Right ventricle myocardium inferior (tissue), 1 donor: ENCODE results near the gene TRPM3. TPM values are rescaled to one million over a fixed set of nuclear protein-coding genes. Genes with fewer than 3 reads are reported as not detected.

ENCODE experiments used
- ATAC-seq: fragments of 200-7000 bp; cut with Tn5 transposase; one replicate; pipeline ENCODE4 v1.9.1; 2020; ENCODE audit warnings: mild to moderate bottlenecking, moderate library complexity
- DNase-seq: peaks from one replicate; pipeline ENCODE4 v3.0.0; 2021; ENCODE audit errors: missing footprints
- intact Hi-C: fragments of 100-400 bp; cut with DNase I; formaldehyde crosslinking; loops from one replicate; pipeline ENCODE4 v1.11.0; 2022
- total RNA-seq: library from RNA; stranded (reverse); fragmentation: NEBNext Ultra II Directional; extraction: Animal tissue kit (Norgen Biotek cat#: 25700); gene quantifications from one replicate; pipeline ENCODE4 v1.2.1, GENCODE V29; 2021
- donor health status: DM: no; HTN: yes; CAD: no; lungs with severe emphysema.

The TRPM3 gene
- total RNA-seq, 1 donor from 2014 or later, result not detected

DNA sequence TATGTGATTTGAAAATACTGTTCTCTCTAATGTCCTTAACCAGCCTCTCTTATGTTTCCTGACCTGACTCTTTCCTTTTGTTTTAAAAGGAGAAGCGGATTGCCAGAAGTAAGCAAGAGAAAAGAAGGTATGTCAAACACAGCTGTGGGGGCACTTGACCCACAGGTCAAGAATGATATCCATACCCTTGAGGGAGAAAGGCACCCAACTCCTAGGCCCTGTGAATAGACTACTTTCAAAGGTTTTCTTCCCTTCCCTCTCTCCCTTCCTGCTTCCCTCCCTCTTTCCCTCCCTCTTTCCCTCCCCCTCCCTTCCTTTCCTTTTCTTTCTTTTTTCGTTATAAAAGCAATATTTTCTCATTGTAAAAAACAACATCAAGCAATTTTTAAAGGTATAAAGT lies 306.8 kb downstream of the TRPM3 start:
- ATAC-seq (no peak), DNase-seq (no peak)
- intact Hi-C loops, result no loop called here

DNA sequence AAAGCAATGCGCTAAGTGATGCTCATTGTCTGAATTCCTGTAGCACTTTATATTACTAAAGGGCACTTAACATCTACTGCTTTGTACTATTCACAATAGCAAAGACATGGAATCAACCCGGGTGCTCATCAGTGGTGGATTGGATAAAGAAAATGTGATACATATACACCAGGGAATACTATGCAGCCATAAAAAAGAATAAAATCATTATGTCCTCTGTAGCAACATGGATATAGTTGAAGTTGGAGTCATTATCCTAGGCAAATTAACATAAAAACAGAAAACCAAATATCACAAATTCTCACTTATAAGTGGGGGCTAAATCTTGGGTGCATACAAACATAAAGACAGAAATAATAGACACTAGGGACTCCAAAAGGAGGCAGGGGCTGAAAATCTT lies 308.3 kb downstream of the TRPM3 start:
- ATAC-seq (no peak), DNase-seq (no peak)
- intact Hi-C loops, result no loop called here

DNA sequence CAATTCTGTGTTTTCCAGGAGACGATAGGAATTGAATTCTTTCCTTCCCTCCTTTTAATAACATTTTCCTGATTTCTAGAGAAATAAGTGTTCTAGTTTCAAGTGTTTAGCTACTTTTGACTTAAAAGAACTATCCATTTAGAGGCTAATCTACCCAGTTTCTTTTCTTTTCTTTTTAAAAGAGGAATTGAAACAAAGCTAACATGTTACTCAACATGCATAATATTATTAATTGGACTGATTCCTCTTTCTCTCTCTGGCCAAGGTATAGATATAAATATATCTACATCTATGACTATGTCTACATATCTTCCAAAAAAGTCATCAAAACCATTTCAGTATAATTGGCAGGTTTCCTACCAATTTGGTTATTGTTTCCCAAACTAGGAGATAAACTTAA lies 309.8 kb downstream of the TRPM3 start:
- ATAC-seq (no peak), DNase-seq (no peak)
- intact Hi-C loops, result no loop called here

DNA sequence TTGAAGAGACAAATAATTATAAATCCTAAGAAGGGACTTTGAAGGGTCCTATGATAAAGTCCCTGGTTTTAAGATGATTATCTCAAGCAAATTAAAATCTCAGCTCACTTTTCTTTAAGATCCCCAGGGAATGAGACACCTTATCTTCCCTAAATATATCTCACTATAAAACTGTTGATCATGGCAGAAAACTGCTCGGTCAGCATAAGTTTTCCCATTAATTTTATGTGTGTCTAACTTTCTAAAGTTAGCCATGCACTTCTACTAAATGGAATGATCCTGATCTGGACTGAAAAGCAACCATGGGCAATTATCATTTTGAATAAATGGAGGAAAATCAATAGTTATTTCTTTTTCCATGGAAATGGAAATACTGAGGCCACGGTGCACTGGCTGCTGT lies 314.5 kb downstream of the TRPM3 start:
- intact Hi-C loops, result no loop called here
- no peak for ATAC-seq

DNA sequence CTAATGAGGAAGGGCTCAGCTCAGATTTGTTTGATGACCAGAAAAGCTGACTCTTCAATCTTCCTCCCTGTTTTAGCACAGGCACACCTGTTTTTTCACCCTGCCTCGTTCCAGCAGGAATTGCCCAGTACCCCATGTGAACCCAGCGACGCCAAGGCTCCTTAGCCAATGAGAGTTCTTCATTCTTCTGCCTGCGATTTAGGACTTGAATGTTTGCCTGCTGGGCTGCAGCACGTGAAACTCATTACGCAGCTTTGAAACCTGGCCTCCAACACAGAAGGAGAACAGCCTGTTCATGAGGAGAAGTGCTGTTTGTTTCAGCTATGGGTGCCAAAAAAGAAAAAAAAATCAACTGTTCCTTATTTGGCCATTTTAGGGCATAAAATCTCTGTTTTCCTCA lies 315.5 kb downstream of the TRPM3 start:
- no peak for DNase-seq
- no peak for ATAC-seq
- intact Hi-C loops, result no loop called here

More for the DNA sequence above, 314.5 kb downstream of the TRPM3 start:
- DNase-seq, result no peak

DNA sequence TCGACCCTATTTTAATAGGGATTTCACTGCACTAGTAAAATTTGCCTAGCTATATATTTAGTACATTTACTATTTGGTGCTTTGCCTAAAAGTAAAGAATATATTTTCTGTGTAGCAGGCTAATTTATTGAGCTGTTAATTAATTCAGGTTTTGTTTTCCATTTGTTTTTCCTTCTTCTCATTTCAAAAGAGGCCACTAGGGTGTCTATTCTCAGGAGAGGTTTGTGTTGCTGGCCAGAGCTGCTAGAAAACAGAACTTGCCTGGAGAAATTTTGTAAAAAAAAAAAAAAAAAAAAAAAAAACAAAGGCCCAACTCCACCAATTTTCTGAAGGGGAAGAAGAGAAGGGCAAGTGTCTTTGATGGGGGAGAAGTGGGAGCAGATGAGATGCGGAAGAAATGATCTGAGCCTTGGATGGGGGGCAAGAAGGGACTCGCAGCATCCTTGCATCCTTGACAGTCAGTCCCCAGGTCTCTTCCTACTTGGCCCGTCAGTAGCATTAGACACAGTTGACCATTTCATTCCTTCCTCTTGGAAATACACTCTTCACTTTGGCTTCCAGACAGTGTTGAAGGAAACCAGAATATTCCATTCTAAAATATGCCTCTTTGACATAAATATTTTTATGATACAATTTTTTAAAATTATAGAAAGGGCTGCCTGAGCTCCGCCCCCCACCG lies 318.5 kb downstream of the TRPM3 start:
- ATAC-seq (no peak), DNase-seq (no peak)
- intact Hi-C loops, result no loop called here

DNA sequence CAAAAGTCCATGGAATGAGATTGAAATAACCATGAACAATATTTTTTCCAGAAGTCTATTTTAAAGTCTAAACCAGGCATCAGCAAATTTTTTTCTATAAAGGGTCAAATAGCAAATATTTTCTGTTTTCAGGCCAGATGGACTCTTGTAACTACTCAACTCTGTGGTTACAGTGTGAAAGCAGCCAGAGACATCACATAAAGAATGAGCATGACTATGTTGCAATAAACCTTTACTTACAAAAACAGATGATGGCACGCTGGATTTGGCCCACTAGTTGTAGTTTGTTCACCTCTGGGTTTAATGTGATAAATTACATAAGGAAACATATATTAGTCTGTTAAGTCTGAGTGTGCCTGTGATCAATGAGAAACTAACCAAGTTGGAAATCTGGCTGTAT lies 319.2 kb downstream of the TRPM3 start:
- DNase-seq, result no peak
- intact Hi-C loops, result no loop called here

DNA sequence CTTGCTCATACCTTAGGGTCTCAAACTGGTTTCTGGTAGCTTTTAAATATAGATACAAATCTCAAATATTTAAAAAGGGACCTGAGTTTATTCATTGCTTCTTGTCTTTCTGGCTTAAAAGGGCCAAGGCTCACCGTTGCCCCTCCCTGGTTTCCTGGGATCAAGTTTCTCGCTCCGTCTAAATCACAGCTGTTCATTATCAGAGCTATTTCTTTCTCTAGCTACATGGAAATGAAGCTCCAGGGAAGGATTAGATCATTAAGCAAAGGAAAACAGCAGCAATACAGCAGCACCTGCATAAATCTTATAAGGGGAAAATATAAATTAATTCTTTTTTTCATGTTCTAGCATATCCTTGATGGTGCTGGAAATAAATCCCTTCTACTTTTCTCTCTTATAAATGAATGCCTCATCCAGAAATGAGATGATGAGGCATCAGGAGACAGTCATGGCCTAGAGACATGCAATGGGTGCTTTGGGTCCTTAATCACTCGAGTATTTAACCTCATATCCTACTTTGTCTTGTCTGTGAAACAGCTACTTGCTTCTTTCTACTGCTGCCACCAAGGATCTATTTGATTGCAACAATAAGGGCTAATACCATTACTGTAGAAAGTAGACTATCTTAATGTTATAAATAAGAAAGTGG lies 320.1 kb downstream of the TRPM3 start:
- no peak for ATAC-seq
- intact Hi-C loops, result no loop called here
- DNase-seq, result no peak

More for the DNA sequence above, 319.2 kb downstream of the TRPM3 start:
- no peak for ATAC-seq

DNA sequence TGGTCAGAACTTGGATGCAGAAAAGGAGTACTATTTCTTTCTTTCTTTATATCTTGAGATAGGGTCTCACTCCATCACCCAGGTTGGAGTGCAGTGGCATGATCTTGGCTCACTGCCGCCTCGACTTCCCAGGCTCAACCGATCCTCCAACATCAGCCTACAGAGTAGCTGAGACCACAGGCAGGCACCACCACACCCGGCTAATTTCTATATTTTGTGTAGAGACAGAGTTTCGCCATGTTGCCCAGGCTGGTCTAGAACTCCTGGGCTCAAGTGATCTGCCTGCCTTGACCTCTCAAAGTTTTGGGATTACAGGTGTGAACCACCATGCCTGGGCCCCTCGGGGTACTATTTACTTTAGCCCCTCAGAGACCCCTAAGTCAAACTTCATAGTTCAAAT lies 323.4 kb downstream of the TRPM3 start:
- DNase-seq, result no peak
- ATAC-seq, result no peak
- intact Hi-C loops, result no loop called here

DNA sequence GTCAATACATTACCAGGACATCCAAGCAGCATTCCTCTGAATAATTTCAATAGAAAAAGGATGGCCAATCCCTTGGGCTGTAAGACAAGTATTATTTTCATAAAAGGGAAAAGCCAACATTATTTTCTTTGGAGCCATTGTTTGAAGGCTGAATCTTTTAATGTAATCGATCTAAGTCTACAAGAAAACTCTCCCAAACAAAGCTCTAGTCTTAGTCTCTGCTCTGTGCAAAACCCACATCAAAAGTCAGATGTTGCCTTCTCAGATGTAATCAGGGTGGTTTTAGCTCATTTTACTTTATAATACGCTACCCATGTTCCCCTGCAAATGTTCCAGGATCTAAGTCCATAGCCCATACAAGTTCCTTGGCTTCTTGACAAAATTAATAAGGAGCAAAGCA lies 325.6 kb downstream of the TRPM3 start:
- DNase-seq (no peak), ATAC-seq (no peak)
- intact Hi-C loops, result no loop called here

DNA sequence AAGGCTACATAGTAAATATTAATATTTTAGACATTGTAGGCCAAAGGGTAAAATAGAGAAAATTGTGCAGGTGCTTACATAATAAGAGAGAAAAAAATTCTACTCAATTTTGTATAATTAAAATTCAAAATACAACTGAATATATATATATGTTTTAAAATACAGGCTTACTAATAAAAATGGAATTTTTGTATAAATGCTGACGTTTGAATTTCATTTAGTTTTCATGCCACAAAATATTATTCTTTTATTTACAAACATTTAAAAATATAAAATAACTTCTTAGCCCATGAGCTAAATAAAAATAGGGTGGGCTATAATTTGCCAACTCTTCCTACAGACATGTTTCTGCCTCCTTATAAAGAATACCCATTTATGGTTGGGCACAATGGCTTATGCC lies 328.6 kb downstream of the TRPM3 start:
- intact Hi-C loops, result no loop called here
- ATAC-seq, result no peak
- DNase-seq, result no peak

DNA sequence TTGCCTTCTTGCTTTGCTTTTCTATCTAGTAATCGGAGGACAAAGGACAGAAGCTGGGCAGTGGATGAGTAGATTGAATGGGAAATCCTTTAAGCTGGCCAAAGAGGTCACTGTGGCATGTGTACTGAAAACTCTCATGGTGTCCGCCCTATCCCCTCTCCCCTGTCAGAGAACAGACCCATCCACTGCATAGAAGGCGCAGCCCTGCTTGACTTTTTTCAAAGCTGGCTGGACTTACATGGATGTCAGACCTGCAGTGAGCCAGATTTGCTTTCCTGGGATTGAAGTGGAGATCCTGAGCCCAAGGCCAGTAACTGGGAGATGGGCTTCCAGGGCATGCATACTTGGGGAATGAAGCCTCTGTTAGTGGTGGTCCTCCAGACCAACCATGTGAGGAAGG lies 329.5 kb downstream of the TRPM3 start:
- DNase-seq (no peak), ATAC-seq (no peak)
- intact Hi-C loops, result no loop called here

DNA sequence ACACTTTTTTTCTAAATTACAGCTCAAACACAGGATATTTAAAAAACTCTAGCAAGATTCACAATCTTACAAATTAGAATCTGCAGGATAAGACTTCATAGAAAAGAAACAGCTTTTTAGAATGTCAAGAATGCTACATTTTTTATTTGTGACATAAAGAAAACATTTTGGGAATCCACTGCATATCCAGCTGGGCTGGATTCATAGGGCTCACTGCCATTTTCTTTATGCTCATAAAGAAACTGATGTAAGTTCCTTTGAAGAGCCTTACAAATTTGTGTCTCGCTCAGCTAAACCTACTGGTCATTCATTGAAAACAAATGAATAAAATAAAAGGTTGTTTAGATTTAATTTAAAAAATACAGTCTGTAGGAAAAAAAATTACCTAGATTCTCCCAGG lies 332.3 kb downstream of the TRPM3 start:
- DNase-seq, result no peak
- ATAC-seq, result no peak
- intact Hi-C loops, result no loop called here

DNA sequence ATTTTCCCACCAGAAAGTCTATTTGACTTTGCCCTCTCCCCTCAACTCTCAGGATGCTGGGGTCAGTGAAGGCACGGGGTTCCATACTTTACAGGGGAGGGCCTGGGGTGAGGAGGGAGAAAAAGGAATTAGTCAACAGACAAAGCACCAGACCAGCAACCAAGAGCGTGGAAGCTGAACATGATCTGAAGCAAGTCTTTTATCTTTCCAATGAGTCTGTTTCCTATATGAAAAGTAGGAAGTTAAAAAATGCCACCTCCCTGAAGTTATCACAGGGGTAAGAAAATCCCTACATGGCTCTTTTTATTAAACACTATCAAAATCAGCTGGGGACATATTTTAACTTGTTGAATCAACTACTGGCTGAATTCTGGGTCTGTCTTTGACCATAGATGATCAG lies 337.0 kb downstream of the TRPM3 start:
- no peak for ATAC-seq
- no peak for DNase-seq
- intact Hi-C loops, result no loop called here

DNA sequence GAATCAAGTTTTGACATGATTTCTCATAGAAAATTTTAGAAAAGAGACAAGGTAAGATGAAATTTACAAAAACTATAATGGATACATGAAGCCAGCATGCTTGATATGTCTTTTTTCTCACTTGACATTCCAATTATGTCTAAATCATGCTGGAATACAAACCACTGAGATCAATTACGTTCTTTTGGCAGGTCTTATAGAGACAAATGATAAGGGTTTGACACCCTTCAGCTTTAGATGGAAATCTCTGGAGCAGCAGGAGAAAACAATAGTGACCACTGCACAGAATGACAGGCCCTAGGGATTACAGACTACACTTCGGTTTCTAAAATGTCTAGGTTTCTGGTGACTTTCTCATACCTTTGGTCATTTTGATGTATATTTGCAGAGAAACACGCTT lies 342.9 kb downstream of the TRPM3 start:
- ATAC-seq (no peak), DNase-seq (no peak)
- intact Hi-C loops, result no loop called here

DNA sequence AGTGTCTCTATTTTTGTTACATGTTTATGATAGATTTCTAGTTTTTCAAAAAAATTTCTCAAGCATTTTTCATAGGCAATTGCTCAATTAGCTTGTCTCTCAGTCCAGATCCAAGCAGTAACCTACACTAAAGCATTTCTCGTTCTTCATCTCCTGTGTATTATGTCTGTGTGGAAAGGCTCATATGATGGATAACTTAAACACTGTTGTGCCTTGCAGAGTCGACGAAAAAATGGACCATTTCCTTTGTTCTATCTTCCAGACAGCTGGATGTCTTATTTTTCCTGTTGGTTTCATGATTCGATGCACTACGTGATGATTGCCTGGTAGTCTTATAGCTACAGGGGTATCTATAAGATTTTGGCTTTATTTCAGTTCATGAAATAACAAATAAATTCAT lies 347.8 kb downstream of the TRPM3 start:
- intact Hi-C loops, result no loop called here
- no peak for DNase-seq
- ATAC-seq, result no peak

DNA sequence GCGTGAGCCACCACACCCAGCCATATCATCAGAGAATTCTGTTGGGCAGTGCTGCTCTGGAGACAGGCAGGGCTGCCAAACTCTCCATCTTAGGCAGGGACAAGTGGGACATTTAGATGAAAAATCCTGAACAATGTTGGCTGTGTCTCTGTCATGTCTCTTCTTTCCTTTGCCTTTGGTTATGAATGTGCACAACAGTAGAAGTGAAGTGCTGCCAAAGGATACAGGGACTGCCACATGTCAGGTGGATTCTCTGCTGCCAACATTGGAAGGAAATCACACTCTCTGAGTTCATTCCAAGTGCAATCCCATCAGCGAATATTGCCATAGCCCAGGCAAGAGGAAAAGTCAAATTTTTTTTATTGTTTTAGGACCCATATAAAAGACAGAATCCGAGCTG lies 348.8 kb downstream of the TRPM3 start:
- ATAC-seq, result no peak
- intact Hi-C loops, result no loop called here
- DNase-seq, result no peak

DNA sequence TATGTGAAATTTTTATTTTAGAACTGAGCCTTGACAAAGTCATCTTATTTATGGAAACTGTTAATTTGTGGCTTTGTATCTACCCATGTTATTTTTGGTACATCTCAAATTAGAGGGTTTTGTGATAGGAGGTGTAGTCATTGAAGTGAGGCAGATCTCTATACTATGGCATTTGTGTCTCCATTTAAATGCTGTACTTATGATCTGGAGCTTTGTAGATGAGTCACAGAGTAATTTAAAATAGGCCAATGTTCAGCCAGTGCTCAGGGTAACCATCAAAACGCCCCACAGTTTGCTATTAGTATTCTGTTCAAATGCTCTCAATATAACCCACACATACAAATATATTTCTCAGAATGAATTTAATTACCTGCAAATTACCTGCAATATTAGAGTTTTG lies 355.5 kb downstream of the TRPM3 start:
- intact Hi-C loops, result no loop called here
- ATAC-seq, result no peak
- no peak for DNase-seq

DNA sequence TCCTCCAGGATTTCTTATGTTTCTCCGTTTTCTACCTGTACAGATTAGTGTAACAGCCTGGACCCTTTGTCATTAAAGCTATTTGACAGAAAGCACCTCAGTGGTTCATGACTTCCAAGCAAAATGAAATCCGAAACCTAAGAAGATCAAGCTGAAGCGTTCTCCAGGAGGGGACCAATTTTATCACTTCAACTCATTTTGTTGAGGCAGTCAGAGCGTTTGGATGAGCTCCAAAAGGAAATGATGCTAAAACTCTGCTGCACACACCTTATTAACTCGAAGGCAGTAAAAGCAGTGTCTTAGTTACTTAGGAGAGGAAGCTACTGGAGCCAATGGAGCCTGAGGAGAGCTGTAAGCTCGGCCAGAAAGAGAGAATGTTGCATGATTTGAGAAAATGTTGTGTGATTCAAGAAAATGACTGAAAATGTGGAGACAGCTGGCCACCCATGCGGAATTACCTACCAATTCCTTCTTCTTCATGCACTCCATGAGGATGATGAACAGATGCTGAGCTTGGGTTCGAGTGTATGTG lies 360.2 kb downstream of the TRPM3 start:
- ATAC-seq (no peak), DNase-seq (no peak)
- intact Hi-C loops, result no loop called here

DNA sequence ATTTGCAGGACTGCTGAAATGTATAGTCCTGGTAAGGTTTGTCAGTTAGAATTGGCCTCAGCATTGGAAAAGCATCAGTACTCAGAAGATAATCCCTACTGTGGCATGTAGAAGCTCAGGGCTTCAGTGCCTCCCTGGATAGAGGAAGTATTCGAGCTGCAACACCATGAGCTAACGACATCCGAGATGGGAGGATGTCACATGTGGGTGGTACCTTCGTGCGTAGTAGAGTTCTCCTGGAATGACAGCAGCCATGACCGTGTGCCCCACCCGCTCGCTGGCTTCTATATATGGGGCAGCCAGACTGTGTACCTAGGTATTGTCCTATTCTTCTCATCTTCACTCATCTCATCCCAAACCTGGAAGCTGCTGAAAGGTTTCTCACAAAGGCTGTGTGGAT lies 361.2 kb downstream of the TRPM3 start:
- peak; percentile 30 for DNase-seq
- ATAC-seq, result no peak
- intact Hi-C loops, result no loop called here

DNA sequence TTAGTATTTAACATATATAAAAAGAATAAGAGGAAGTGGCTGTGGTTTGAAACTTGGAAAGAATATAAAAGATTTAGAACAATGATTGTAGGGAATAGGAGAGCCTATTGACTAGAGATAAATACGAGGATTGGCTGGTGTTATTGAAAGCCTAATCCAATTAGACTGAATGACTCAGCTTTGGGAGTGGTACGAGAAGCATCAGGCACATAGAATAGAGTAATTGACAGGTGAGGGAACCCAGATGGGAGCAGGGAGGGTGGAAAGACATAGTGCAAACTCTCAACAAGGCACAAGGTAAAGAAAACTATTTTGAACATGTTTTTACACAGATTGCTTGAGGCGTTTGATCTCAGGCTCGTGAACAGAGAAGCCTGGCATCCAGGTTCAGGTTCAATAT lies 368.1 kb downstream of the TRPM3 start:
- ATAC-seq (no peak), DNase-seq (no peak)
- intact Hi-C loops, result no loop called here
